Pulmonary artery endothelial cell (primary cell): ENCODE data around the gene MT3. TPM values are rescaled to one million over a fixed set of nuclear protein-coding genes. Genes with fewer than 3 reads are reported as not detected.

Experiments
- DNase-seq: peaks from one replicate; pipeline ENCODE4 v3.0.0-alpha.2; 2011; ENCODE audit warnings: low read depth, low spot score
- total RNA-seq: library from RNA; depleted of rRNA; stranded (reverse); fragments of >200 nt; gene quantifications from 2 replicates; pipeline ENCODE4 v1.2.3, GENCODE V29; 2014

MT3 gene
- total RNA-seq, result not detected in 2 replicates

DNA sequence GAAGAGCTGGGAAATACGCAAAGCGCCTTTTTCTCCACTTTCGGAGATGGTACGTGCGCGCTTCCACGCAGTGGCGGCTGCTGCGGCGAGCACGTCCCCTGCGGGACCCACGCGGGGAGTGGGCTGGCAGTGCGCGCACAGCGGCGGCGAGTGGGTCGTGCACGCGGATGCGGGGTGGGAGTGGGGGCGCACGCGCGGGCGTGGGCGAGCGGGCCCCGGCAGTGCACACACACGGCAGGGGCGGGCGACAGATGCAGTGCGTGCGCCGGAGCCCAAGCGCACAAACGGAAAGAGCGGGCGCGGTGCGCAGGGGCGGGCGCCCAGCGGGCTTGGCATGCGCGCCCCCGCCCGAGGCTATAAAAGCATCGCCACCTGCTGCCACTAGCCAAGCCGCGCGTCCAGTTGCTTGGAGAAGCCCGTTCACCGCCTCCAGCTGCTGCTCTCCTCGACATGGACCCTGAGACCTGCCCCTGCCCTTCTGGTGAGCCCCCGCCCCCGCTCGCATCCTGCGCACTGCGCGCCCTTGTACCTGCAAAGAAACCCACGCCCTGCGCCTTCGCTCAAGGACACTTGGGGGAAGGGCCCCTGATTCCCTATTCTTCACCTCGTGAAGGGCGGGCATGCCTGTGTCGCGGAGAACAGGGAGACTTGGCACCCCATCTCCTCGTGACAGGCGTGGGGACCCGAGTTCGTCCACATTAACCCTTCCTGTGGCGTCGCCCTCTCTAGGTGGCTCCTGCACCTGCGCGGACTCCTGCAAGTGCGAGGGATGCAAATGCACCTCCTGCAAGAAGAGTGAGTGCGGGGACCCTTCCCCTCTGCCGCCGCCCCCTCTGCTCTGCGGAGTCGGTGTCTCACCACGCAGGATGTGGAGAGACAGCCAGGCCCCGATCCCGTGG lies at the start of gene MT3:
MT3 (plus strand) TSS at position 388 of the 899 bp plus-strand sequence; CDS start at position 451, 63 bp downstream.
- DNase-seq, result no peak

DNA sequence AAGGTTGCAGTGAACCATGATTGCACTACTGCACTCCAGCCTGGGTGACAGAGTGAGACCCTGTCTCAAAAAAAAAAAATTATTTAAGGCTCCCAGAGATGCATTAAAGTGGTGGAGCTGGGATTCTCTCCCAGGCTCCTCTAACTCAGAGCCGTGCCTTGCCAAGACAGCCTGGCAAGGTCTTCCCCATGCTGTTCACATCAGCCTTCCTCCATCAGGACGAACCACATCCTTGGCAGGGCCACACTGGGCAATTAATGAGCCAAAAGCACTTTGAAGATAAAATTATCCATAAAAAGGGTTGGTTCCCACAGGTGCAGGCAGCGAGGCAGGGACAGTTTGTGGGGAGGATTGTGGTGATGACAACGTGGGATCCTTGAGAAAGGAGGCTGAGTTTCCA lies 49.7 kb upstream of the MT3 start:
- DNase-seq, result no peak

DNA sequence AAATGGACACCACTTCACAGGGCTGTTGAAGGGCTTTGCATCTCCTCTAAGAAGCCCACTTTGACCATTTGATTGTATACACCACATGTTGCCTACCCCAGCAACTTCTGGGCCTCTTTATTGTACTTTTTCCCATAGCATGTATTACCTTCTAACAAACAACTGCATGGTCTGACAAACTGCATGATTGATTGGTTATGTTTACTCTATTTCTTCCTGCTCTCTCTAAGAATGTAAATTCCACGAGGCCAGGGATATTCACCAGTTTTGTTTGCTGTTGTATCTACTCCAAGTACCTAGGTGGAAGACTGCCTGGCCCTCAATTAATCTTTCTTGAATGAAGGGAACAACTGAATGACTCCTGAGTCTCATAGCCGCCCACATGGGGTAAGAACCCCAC lies 47.3 kb upstream of the MT3 start:
- no peak for DNase-seq

DNA sequence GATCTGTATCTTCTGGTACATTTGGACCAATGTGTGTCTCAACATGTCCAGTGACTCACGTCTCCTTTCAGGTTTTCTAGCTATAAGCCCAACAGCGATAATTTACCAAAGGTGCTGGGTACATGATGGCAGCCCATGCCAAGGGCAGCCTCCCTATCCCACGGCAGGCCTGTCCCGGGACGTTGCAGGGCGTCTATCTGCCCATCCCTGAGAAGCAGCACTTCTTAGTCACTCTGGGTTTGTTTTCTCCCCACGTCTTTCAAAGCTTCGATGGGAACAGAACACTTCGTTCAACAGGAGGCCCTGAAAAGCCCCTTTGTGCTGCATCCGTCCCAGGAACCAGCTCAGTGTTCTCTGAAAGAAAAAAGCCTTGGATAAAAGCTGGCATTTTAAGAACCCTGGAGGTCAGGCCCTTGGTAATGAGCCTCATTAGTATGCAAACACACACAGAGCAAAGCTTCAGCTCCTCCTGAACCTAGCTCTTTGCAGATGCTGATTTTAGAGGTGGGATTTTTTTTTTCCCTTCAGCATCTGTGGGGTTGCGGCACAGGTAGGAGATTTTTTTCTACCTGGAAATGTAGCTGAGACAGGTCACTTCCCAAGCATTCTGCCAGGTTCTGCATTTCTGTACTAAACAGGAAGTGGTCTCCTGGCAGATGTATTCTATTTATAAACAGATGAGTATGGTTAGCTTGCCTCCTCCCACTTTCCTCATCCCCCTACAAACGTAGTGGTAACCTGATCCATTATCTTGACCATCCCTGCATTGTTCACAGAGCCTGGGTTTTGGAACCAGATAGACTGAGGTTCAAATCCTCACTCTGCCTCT lies 42.0 kb upstream of the MT3 start:
- DNase-seq, result no peak

DNA sequence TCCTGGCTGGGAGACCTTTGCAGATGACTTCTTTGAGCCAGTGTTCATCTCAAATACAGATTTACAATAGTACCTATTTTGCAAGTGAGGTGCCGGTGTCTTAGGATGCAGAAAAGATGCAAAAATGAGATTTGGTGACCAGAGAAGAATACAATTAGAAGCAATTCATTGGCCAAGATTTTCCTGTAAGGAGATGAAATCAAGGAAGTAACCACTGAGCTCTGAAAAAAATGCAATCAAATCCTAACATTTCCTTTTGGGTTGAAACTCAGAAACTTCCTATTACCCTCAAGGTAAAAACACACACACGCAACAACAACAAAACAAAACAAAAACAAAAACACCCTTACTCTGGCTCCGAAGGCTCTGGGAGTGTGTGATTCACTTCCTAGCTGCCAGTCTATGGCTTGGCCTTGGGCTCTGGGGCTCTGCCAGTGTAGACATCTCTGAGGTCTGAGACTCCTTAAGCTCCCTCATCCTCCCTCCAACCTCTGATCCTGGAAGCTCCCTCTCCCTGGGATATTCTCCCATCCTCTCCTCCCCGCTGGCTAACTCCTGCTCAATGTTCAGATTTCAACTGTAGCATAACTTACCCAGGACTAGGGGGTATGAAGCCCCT lies 41.3 kb upstream of the MT3 start:
- DNase-seq, result no peak

DNA sequence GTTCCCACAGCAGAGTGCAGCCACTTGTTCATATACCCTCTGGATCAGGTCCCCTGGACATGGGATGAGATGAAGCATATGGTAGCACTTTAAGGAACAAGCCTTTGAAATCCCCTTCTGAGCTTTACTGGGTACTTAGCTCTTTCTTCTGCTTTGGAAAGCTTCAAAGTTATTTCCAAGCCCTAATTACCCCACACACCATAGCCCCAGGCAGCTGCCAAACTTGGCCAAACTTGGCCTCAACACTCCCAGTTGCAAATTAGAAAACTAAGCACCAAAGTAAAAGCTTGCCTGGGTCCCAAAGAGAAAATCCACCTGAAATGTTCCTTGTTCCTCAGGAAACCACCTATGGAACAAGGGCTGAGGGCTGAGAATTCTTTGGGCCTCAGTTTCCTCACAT lies 40.2 kb upstream of the MT3 start:
- no peak for DNase-seq

DNA sequence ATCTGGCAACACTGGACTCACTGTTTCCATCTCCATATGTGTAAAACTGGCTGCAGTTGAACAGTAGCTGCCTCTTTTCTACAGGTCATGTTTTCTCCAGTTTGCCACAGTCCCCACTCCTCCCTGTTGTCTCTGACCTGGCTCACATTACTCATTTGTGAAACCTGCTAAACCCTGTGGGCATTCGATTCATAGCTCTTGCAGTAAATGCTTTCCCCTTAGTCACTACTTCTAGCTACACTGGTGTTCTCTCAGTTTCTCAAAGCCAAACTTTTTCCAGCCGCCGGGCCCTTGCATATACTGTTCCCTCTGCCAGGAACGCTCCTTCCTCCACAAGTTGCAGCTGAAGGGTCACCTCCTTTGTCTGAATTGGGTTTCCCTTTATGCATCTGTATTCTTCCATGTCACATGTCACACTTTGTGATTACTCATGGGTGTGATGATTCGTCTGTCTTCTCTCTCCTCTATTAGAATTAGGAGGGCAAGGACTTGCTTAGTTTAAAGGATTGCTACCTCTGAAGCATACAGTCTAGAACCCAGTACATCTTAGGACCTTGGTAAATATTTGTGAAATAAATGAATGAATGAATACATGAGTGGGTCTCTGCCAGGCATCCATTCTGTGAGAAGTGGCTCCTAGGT lies 39.5 kb upstream of the MT3 start:
- no peak for DNase-seq

DNA sequence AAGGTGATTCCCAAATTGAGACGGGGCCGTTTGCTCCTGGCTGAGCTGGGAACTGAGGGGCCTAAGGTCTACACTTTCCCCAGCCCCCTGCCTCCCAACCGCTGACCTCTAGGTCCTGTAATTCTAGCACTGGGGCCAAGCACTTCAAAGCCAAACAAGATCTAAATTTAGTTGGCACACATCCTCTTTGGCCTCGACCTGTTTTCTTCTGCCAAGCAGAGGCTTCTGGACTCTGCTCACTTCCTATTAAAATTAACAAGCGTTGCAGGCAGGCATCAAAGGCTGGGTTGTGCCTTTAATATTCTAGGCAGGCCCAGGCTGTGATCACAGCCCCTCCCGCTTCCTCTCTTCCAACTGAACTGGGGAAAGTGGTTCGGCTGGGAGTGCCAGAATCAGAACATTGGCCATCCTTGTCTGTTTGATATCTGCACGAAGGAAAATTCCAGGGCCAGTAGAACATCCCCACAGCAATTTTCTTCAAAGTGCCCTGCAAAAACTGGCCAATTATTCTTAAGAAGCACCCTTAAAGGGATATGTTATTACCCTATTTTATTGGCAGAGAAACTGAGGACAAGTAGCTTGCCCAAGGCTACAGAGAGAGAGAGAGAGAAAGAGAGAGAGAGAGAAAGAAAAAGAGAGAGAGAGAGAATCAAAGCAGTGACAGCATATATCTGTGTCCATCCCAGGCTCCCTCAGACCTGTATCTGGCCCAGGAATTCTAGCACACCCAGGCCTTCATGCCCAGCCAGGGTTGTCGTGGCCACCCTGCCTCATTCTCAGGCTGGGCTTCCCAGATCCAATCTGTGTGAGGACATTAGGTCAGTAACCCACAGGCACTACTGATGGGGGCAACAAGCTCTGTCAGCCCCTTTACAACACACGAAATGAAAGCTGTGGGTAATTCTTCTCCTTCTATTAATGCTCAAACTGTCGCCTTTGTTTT lies 37.3 kb upstream of the MT3 start:
- DNase-seq, result no peak

DNA sequence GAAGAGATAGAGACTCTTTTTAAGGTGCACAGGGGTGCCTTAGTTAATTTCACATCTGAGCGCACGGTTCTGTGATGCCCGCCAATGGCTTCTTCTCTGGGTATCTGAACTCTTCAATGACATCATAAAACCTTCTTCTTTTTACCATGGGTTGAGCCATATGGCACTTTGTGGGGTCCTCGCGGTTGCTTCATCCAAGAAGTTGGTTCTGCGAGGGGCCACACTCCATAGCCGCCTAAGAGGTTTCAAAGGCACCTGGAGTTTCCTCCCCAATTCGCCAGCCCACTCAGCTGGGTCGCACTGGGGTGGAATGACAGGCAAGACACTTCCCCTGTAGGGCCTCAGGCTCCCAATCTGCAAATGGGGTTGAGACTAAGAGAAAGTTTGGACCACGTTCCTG lies 34.9 kb upstream of the MT3 start:
- DNase-seq, result no peak

DNA sequence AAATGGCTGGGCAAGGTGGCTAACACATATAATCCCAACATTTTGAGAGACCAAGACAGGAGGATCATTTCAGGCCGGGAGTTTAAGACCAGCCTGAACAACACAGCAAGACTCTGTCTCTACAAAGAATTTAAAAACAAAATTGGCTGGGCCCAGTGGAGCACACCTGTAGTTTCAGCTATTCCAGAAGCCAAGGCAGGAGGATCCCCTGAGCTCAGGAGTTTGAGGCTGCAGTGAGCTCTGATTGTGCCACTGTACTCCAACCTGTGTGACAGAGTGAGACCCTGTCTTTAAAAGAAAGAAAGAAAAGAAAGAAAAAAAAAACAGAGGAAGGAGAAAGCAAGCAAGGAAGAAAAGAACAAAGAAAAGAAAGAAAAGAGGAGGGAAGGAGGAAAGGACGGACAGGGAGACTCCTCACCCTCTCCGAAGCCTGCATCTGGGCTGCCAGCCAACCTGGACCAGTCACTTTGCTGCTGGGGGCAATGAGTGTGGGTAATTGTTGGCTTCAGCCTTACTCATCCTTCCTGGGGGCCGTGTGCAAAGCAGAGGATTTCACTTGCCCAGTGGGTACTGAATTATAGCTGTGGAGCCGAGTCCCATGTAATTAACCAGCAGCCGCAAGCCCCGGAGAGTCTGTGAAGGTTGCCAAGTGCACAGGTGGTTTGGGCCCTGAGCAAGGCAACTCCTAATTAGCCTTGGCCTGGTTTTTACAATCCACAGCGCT lies 31.1 kb upstream of the MT3 start:
- DNase-seq, result no peak

DNA sequence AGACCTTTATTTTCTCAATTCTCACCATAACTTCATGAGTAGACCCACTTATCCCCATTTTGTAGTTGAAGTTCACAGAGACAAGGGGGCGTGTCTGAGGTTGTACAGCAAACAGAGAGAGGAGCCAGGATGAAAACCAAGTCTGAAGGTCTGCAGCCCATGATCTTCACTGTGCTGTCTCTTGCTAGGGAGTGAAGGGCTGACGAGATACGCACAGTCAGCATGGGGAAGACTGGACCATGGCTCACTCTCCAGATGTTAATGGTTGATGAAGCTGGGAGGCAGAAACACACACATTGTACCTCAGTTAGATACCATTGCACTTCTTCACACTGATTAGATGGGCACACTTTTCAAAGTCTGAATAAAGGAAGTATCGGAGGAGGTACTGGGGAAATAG lies 30.2 kb upstream of the MT3 start:
- DNase-seq, result no peak

DNA sequence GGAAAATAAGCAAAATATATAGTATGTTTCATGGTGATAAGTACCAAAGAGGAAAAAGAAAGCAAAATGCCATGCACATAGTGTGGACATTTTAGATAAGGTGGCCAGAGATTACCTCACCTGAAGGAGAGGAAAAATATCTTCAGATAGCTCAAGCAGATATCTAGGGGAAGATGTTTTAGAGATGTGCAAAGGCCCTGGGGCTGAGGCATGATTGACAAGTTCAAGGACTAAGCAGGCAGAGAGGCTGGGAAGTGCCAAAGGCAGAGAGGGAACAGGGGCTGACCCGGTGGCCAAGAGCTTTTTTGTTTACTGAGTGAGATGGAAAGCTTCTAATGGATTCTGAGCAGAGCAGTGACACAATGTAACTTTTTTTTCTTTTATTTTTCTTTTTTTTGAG lies 28.9 kb upstream of the MT3 start:
- no peak for DNase-seq

DNA sequence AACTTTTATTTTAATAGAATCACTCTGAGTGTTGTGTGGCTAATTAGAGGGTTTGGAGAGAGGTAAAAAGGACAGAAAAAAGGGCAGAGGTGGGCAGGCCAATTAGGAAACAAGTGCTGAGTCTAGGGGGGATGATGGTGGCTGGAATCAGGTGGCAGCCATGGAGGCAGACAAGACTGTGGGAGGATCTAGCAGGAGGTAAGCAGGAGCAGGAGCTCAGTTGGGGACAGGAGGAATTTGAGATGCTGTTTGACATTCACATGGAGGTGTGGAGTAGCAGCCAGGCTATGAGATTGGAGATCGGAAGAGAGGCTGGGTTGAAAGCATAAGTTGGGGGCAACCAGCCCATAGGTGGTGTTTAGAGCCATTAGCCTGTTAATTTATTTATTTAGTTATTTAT lies 28.2 kb upstream of the MT3 start:
- no peak for DNase-seq

DNA sequence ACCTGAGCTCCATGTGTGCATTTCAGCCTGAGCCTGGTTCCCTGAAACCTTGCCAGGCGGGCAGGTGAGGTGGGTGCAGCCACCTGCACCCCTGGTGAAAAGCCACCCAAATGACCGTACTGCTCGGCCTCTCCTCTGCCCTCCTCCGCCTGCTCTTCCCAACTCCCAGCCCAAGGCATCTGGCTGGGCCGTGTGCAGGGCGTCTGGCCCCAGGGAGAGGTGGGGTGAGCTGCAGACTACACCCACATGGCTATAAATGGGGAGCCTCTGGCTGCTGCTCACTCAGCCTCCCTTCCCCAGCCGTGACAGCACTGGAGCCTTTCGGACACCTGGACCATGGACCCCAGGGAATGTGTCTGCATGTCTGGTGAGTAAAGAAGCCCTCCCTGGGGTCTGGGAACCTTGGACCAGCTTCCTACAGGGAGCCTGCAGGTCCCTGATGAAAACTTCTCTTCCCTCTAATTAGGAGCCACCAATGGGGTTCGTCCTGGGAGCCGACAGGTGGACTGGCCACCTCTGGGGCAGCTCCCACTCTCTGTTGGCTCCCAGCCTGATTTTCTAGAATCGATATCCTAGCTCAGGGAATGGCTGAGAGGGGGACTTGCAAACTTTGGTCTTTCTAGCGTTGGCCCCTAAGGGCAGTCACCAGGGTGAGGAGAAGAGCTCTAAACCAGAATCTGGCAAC lies 24.4 kb upstream of the MT3 start, which contains the start of gene MT4:
MT4 (plus strand) TSS at position 281 of the 685 bp plus-strand sequence; CDS start at position 337, 56 bp downstream.
- no peak for DNase-seq

DNA sequence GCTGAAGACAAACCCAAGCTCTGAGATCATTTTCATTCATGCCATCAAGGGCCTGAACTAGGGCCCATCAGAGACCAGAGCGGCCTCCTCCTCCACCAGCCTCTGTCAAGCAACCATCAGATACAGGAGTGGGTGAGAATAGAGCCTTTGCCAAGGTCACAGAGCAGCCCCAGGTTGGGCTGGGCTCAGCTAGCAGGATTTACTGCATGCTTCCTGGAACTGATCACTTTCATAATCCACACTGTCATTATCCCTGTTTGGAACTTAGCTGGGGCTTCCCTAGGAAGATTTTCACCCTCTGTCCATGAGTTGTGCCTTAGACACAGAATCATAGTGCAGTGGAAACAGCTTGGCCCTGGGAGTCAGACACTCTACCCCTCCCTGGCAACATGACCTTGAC lies 19.4 kb upstream of the MT3 start:
- no peak for DNase-seq

DNA sequence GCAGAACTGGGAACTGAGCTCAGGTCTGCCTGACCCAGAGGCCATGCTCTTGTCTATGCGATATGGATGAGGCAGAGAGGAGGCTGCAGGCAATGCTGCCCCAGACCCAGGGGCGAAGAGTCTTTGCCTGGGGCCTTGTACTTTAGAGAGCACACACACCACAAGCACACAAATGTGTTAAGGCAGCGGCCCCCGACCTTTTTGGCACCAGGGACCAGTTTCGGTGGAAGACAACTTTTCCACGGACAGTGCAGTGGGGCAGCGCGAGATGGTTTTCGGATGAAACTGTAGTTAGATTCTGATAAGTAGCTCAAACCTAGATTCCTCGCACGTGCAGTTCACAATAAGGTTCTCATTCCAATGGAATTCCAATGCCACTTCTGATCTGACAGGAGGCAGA lies 17.8 kb upstream of the MT3 start:
- DNase-seq, result no peak

DNA sequence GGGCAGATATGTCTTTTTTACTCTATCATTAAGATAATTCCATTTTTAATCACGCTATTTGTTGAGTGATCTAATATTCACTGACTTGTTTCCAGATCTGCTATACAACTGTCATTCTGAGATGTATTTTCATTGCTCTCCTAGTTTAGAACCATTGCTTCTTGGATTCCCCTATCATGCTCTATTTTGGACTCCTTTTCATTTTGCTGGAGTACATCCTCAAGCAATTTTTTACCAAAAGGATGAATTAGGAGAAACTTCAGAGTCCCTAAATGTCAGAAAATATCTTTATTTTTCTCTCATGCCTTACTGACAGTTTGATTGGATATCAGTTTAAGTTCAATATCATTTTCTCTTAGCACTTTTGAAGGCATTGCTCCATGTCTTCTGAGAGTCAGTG lies 14.7 kb upstream of the MT3 start:
- no peak for DNase-seq

DNA sequence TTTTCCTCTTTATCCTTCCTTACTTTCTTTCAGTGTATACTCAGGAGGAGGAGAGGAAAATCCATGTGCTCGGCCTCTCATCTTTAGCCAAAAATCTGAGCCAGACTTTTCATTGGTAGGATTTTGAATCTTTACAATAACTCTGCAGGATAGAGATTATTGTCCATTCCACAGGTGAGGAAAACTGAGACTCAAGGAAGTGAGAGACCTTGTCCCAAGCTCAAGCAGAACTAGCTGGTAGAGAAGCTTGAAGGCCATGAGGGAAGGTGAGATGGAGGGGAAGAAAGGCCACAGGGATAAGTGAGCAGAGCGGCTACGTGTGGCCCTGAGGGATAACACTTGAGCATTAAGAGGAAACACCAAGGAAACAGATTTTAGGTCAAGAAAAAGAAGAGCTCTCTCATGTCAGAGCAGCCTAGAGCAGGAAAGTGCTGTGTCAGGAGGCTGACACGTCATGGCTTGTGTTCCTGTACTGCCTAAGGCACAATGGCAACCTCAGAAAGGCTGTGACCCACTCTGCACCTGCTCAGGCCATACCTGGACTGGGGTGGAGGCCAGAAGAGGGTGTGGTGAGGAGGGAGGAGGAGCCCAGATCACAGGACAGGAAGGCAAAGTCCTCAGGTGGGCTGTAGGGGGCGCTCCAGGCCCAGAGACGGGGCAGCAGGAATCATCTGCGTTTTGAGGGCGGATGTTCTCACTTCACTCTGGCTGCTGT lies 12.6 kb upstream of the MT3 start:
- DNase-seq, result peak; percentile 13

DNA sequence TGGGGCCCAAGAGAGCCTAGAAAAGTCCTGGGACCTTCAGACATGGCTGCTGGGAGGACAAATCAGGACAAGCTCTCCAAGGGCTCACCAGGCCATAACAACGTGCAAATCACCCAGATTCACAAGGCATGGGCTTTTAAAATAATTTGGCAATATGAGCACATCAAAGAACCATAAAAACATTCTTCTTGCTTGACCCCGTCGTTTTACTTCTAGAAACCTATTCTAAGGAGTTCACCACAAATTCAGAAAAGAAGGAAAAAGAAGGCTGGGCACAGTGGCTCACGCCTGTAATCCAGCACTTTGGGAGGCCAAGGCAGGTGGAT lies 12.1 kb upstream of the MT3 start:
- DNase-seq, result no peak
